HG02885 (cell line): ENCODE measurements around the gene GALNT13.

Source experiments
- ATAC-seq: cut with Tn5 transposase; IDR thresholded peaks from one replicate; pipeline ENCODE4 v1.9.1; 2021; ENCODE audit warnings: mild to moderate bottlenecking; ENCODE audit not compliant: unreplicated experiment, poor library complexity

GALNT13 gene

GRCh38 chr2:154203206-154203605 is 331.5 kb downstream of the GALNT13 start:
- ATAC-seq: no peak

DNA sequence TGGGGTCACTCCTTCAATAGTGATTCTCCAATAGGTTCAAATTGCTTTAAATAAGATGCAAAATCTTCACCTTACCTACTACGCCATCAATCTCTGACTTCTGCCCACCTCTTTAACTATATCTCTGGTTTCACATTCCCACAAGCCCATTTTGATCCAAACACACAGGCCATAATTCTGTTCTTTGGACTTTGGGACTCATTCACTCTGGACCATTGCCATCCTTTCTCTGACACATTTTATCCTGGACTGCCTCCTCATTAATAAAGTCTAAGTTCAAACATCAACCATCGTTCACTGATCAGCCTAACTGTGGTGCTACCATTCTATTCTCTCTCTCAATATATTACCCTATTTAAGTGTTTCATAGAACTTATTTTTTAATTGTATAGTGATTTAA is 332.2 kb downstream of the GALNT13 start:
- ATAC-seq: no peak

- no peak for ATAC-seq
Measured at GRCh38 chr2:154207288-154208047, 335.7 kb downstream of the GALNT13 start.

DNA sequence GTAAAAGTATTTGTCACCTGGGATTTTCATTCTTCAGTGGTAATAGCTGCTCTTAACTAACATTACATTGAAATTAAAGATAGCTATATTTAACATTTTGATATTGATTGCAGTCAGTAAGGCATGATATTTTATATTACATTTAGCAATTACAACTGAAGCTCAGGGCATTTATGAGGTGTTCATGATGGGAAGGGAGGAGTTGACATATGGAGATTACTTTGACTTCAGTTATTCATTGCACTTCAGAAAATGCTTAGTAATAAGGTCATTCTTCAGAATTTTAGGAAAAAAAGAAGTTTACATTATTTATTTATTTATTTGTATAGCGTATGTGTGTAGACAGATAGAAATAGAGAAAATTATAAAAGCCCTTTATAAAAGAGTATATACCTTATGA is 352.0 kb downstream of the GALNT13 start:
- no peak for ATAC-seq

DNA sequence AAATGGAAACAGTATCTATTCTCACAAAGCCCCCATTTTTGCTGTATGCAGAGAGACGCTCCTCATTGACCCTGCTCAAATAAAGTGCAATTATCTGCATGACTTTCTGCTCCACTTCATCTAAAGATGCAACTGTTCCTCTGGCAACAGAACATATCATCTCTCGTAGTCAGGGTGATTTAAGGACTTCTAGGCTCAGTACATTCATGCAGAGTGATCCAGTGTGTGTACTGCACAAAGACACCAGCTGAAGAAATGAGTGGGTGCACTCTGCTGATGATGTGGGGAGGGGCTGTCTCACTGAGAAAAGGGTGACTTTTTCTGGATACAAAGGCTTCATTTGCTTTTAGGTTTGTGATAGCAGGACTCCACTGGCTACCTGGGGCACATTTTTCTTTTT is 355.2 kb downstream of the GALNT13 start:
- ATAC-seq: no peak

DNA sequence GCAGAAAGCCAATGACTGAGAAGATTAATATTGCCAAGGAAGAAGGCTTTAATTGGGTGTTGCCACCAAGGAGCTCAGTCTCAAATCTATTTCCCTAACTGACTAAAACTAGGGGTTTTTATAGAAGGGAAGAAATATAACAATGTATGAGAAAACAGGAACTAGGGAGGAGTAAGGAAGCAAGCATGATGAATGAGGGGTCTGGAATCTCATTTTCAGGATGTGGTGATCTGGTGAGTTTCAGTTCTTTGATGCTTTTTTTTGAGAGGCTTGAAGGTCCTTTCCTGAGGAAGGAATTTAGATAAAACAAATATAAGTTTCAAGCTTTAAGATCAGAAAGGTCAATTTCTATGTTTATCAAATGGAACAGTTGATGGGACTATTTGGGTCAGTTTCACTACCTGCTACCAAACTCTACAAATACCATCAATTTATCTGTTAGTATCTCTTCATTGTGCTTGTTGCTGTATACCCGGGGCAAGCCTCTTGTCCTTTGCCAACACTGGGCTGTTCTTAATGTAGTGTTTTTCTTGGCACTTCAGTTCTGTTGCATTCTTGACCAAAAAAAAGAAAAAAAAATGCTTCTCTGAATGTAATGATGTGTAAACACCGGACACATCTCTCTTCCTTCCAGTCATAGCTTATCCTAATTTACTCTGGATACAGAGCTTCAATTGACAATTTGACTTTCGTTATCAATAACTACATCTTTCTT is 357.0 kb downstream of the GALNT13 start:
- ATAC-seq: no peak

DNA sequence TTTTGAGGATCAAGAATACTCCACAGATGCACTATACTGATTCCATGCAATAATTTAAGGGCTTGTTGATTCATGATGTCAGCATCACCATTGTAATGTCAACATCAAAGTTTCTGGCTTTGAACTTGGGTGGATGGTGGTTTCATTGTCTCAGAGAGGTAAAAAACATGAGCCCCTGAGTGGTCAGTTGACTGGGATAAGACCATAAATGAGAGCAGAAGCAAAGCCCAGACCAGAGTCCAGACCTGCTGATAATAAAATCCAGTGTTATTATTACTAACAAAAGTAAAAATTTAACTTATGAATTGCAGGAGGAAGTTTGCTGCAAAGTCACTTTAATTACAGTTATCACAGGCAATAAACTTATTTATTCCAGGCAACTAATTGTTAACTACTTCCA is 358.2 kb downstream of the GALNT13 start:
- ATAC-seq: no peak

DNA sequence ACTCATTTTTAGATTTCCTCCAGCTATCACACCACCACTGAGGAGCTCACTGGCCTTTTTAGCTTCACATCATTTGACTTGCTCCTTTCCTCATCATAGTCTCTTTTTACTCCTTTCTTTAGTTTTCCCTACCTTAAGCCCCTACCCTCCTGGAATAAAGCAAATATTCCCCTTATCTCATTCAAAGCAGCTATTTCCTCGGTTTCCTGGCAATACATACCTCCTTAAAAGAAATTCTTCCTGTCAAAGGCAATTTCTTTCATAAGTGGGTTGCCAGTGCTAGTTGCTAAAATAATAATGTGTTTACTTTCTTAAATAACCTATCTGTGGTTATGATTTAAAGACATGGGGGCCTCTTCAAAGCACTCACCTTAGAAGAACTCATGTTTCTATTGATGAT is 359.3 kb downstream of the GALNT13 start:
- no peak for ATAC-seq

DNA sequence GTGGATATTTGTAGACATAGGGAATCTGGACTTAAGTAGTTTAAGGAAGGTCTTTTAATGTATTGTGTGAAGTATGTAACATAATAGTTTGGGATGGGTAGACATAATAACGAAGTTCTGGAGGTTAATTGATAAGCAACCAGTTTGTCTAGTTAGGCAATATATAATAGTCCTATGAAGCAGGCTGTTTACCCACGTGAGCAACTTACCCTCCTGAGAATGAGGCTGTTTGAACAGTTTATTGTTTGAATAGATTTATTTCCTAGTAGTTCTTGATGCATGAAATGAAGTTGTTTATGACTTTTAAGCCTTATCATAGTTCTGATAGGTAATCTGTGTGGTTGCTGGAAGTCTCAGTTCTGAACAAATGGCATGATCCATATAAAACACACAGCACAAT is 361.5 kb downstream of the GALNT13 start:
- ATAC-seq: no peak

GRCh38 chr2:154238252-154238651 is 366.5 kb downstream of the GALNT13 start:
- no peak for ATAC-seq

DNA sequence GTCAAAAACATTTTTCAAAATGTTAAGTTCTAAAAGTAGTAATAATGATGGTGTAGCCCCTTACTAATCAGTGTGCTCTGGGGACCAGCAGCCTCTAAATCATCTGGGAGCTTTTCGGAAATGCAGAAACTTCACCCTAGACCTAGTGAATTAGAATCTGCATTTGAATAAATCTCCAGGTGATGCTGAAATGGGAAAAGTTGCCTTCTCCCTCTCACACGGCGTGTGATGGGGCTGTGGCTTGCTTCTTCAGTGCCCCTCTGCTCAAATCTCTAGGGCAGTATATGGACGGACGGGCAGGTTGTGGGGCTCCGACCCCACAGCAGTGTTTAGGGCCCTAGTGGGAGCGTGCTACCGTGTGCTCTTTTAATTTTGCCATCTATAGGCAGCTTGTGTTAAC is 368.6 kb downstream of the GALNT13 start:
- ATAC-seq: no peak

GRCh38 chr2:154240921-154241379 is 369.2 kb downstream of the GALNT13 start:
- ATAC-seq: no peak

GRCh38 chr2:154242687-154243086 is 371.0 kb downstream of the GALNT13 start:
- ATAC-seq: no peak

DNA sequence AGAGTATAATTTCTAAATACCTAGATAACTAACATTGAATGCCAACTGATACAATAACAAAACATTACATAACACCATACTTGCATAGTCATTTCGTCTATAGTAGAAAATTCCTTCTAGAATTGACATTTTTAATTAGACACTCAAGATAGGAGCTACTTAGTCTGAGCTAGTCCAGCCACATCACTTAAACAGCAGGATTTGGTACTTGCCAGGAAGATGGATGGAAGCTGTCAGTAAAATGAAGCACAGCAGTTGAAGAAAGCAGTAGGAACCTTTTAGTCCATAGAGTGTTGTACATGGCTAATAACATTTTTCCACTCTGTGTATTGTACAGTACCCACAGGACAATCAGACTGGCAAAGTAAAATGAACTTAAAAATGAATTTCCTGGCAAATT is 372.0 kb downstream of the GALNT13 start:
- no peak for ATAC-seq

DNA sequence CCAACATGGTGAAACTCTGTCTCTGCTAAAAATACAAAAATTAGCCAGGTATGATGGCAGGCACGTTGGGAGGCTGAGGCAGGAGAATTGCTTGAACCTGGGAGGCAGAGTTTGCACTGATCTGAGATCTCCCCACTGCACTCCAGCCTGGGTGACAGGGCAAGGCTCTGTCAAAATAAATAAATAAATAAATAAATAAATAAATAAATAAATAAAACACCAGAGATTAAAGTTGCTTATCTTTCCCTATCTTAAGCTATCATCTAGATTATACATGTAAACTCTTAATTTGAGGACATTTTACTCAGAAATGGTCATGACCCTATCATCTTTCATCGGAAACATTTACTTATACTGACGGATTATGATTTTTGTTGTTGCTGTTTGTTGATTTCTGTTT is 373.2 kb downstream of the GALNT13 start:
- ATAC-seq: no peak

DNA sequence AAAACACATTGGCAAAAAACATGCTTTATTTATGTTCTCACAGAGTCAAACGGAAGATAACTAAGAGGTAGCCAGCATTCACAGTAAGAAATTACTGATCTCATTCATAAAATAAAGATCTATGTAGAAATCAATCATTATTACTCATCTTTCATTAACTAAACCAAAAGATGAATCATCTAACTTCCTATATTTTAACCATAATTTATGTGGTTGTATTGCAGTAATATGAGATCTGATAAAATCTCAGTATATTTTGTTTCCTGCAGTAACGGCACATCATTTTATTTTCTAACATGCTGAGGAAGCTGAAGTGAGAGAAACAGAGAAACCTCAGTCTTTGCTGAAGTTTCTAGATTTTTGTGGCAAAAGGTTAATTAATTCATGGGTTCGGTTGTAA is 375.8 kb downstream of the GALNT13 start:
- ATAC-seq: no peak

GRCh38 chr2:154256136-154256535 is 384.4 kb downstream of the GALNT13 start:
- no peak for ATAC-seq

DNA sequence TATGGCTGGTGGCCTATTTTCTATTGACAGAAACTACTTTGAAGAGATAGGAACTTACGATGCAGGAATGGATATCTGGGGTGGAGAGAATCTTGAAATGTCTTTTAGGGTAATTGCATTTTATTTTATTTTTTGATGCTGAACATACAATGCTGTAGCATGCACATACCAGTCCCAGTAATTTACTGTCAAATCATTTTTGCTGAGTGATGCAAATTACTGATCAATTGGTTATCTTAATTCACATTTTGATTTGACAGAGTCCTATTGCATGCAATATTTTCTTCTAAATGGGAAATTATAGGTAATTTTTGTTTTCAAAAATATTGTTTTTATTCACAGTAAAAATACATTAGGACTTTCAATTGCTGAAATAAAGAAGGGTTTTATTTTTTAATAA is 387.3 kb downstream of the GALNT13 start:
- ATAC-seq: no peak

GRCh38 chr2:154261473-154262027 is 389.8 kb downstream of the GALNT13 start:
- ATAC-seq: no peak

GRCh38 chr2:154263206-154263605 is 391.5 kb downstream of the GALNT13 start:
- ATAC-seq: no peak

DNA sequence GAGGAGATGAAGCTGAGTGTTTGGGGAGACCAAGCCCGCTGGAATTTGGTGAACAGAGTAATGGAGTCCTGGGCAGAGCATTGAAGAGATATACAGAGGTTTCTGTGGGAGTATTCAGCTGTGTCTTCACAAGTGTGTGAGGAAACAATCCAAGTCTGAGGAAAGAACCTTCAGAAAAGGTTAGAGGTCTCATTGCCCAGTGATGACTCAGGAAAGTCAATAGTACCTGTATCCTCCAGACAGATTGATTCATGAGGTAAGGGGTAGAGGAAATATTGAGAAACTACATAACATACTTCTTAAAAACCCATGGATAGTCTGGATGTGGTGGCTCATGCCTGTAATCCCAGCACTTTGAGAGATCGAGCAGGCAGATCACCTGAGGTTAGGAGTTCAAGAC is 392.3 kb downstream of the GALNT13 start:
- no peak for ATAC-seq

DNA sequence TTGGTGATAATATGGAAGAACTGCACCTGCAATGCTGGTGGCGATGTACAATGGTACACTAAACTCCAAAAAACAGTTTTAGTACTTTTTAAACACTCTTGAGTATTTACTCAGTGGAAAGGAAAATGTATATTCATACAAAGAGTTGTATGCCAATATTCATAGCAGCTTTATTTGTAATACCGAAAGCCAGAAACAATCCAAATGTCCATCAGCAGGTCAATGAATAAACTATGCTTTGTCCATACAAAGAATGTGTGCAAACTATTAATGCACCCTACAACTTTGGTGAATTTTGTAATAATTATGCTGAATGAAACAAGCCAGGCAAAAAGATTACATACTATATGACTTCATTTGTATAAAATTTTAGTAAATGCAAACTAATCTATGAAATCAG is 396.3 kb downstream of the GALNT13 start:
- no peak for ATAC-seq
